Measurements from ENCODE around the gene PCNT.

The PCNT gene

GRCh38 chr21:46436621-46437020 is 112.7 kb downstream of the PCNT start:
- no peak overlapping the region for H3K27ac ChIP-seq (ENCODE audit: low read depth, low read length)
- no peaks in the 10 kb centered on the region for H3K4me1 ChIP-seq (ENCODE audit: control insufficient read depth, low read length)
- TF ChIP-seq, protein P1, sequence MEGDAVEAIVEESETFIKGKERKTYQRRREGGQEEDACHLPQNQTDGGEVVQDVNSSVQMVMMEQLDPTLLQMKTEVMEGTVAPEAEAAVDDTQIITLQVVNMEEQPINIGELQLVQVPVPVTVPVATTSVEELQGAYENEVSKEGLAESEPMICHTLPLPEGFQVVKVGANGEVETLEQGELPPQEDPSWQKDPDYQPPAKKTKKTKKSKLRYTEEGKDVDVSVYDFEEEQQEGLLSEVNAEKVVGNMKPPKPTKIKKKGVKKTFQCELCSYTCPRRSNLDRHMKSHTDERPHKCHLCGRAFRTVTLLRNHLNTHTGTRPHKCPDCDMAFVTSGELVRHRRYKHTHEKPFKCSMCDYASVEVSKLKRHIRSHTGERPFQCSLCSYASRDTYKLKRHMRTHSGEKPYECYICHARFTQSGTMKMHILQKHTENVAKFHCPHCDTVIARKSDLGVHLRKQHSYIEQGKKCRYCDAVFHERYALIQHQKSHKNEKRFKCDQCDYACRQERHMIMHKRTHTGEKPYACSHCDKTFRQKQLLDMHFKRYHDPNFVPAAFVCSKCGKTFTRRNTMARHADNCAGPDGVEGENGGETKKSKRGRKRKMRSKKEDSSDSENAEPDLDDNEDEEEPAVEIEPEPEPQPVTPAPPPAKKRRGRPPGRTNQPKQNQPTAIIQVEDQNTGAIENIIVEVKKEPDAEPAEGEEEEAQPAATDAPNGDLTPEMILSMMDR (IDR thresholded peaks at IDR 0.05; ENCODE audit: low read depth, low read length, poor library complexity, severe bottlenecking): no peak
- TF ChIP-seq EZH2phosphoT487 (IDR thresholded peaks at IDR 0.05; ENCODE audit: borderline replicate concordance, low read length): no peak
- no peaks in the 10 kb centered on the region for H3K79me2 ChIP-seq (ENCODE audit: control insufficient read depth, low read length)
- peaks cover 64% of the 10 kb centered on the region for H3K36me3 ChIP-seq (ENCODE audit: control insufficient read depth, low read length)
- no peaks in the 10 kb centered on the region; the same call in 1 of the 2 replicates for H3F3A ChIP-seq (ENCODE audit: control insufficient read depth, insufficient read depth)
- H3K27me3 ChIP-seq (ENCODE audit: control insufficient read depth, low read length): no peaks in the 10 kb centered on the region
- no peak overlapping the region for H3K4me3 ChIP-seq (ENCODE audit: low read length)
- no peaks in the 10 kb centered on the region; the same call in 1 of the 2 replicates for H4K20me1 ChIP-seq (ENCODE audit: control insufficient read depth, insufficient read depth, low read depth, low read length)
- no peaks in the 10 kb centered on the region for H3K9me3 ChIP-seq (ENCODE audit: control insufficient read depth, insufficient read depth, low read length)
- H3K4me2 ChIP-seq (ENCODE audit: low read length): no peak overlapping the region
- no peaks in the 10 kb centered on the region for H3K9me2 ChIP-seq (replicated peaks; ENCODE audit: control insufficient read depth, low read length)

GRCh38 chr21:46437096-46437498 is 113.1 kb downstream of the PCNT start:
- no peak overlapping the region for H3K27ac ChIP-seq (ENCODE audit: low read depth, low read length)
- H3K9me2 ChIP-seq (replicated peaks; ENCODE audit: control insufficient read depth, low read length): no peaks in the 10 kb centered on the region
- H4K20me1 ChIP-seq (ENCODE audit: control insufficient read depth, insufficient read depth, low read depth, low read length): no peaks in the 10 kb centered on the region; the same call in 1 of the 2 replicates
- H3F3A ChIP-seq (ENCODE audit: control insufficient read depth, insufficient read depth): no peaks in the 10 kb centered on the region; the same call in 1 of the 2 replicates
- peaks cover 64% of the 10 kb centered on the region for H3K36me3 ChIP-seq (ENCODE audit: control insufficient read depth, low read length)
- H3K4me2 ChIP-seq (ENCODE audit: low read length): no peak overlapping the region
- H3K79me2 ChIP-seq (ENCODE audit: control insufficient read depth, low read length): no peaks in the 10 kb centered on the region
- H3K27me3 ChIP-seq (ENCODE audit: control insufficient read depth, low read length): no peaks in the 10 kb centered on the region
- H3K4me1 ChIP-seq (ENCODE audit: control insufficient read depth, low read length): no peaks in the 10 kb centered on the region
- TF ChIP-seq EZH2phosphoT487 (IDR thresholded peaks at IDR 0.05; ENCODE audit: borderline replicate concordance, low read length): no peak
- TF ChIP-seq, protein P1 (IDR thresholded peaks at IDR 0.05; ENCODE audit: low read depth, low read length, poor library complexity, severe bottlenecking): no peak
- no peak overlapping the region for H3K4me3 ChIP-seq (ENCODE audit: low read length)
- no peaks in the 10 kb centered on the region for H3K9me3 ChIP-seq (ENCODE audit: control insufficient read depth, insufficient read depth, low read length)

DNA sequence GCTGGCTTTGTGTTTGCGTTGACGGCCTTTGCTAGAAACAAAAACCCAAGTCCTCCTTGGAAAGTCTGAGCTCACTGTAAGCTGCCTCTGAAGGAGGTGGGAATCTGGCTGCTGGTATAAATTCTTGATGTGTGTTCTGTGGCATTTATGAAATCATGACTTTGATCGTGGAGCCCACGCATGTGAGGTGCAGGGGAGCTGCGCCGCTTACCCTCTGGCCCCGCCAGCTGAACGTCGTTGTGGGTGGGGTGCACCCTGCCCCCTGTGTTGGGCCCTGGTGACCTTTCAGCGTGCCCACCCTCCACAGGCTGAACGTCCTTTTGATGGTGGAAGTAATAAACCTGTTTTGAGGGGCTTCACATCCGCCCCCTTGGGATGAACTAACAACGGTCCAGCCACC is 113.6 kb downstream of the PCNT start:
- H3K79me2 ChIP-seq (ENCODE audit: control insufficient read depth, low read length): no peaks in the 10 kb centered on the region
- no peak overlapping the region for H3K4me2 ChIP-seq (ENCODE audit: low read length)
- H3K27ac ChIP-seq (ENCODE audit: low read depth, low read length): no peak overlapping the region
- H3K36me3 ChIP-seq (ENCODE audit: control insufficient read depth, low read length): peaks cover 64% of the 10 kb centered on the region
- no peak overlapping the region for H3K4me3 ChIP-seq (ENCODE audit: low read length)
- no peaks in the 10 kb centered on the region for H3K9me2 ChIP-seq (replicated peaks; ENCODE audit: control insufficient read depth, low read length)
- TF ChIP-seq, protein P1 (IDR thresholded peaks at IDR 0.05; ENCODE audit: low read depth, low read length, poor library complexity, severe bottlenecking): no peak
- TF ChIP-seq EZH2phosphoT487 (IDR thresholded peaks at IDR 0.05; ENCODE audit: borderline replicate concordance, low read length): no peak
- H3K9me3 ChIP-seq (ENCODE audit: control insufficient read depth, insufficient read depth, low read length): no peaks in the 10 kb centered on the region
- H3F3A ChIP-seq (ENCODE audit: control insufficient read depth, insufficient read depth): no peaks in the 10 kb centered on the region; the same call in 1 of the 2 replicates
- H4K20me1 ChIP-seq (ENCODE audit: control insufficient read depth, insufficient read depth, low read depth, low read length): no peaks in the 10 kb centered on the region; the same call in 1 of the 2 replicates
- H3K27me3 ChIP-seq (ENCODE audit: control insufficient read depth, low read length): no peaks in the 10 kb centered on the region
- no peaks in the 10 kb centered on the region for H3K4me1 ChIP-seq (ENCODE audit: control insufficient read depth, low read length)

All from DOHH2 (cell line).